SK-N-MC (cell line): ENCODE data around the gene KCNG2.

Source experiments
- EZH2 ChIP-seq: fragments of 200-600 bp; sonication (generic); IDR thresholded peaks from one replicate; pipeline ENCODE4 v1.6.1; 2017; ENCODE audit warnings: antibody characterized with exemption
- POLR2AphosphoS5 ChIP-seq: IDR thresholded peaks from 2 replicates; pipeline ENCODE4 v1.6.1; 2012; ENCODE audit warnings: mild to moderate bottlenecking, low read depth, low read length, borderline replicate concordance

DNA sequence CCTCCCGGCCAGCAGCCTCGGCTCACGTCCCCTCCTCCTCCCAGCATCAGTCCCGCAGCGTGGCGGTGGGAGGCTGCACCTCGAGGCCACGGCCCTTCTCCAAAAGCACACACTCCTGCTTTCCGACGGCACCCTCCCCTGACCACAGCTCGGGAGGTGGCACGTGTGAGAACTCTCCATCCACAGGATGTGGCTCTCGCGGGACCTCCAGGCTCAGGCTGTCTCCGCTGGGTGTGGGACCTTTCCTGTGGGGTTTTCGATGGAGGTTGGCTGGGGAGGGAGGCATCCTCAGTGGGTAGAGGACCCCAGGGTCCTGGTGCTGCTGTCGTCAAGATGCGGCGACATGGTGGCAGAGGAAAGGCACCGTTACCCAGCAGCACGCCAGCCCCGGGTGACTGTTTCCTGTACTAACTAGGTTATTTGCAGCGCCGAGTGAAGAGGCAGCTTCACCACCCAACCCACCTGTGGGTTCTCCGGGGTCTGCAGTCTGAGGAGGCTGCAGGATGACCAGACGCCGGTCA is 42.8 kb upstream of the KCNG2 start:
- TF ChIP-seq POLR2AphosphoS5 (no peak), EZH2 (no peak)
